Right lobe of liver (tissue), 6 donors: ENCODE results near the gene CTNNBIP1. TPM values are rescaled to one million over a fixed set of nuclear protein-coding genes. Genes with fewer than 3 reads are reported as not detected.
"Not testable (repeated sequence)": the region's sequence is repeated elsewhere in the genome, so short reads cannot be mapped to it uniquely, and the experiment has no call there.

ENCODE experiments used
- ATAC-seq, 4 donors: fragments of 200-7000 bp; cut with Tn5 transposase; one replicate each; pipeline ENCODE4 v1.9.1; 2020; ENCODE audit warnings: mild to moderate bottlenecking in 4 of 4, moderate library complexity in 4 of 4
- DNase-seq, 3 donors: peaks; one replicate each; pipeline ENCODE4 v3.0.0-alpha.2; 2020
- H3K27ac ChIP-seq, 3 donors: fragments of 200-600 bp; one replicate each; pipeline ENCODE4 v1.8.0; 2022
- H3K27me3 ChIP-seq, 2 donors: fragments of 200-600 bp; one replicate each; pipeline ENCODE4 v1.8.0; 2022
- H3K36me3 ChIP-seq, 4 donors: fragments of 200-600 bp; sonication (generic) in 1 of 4; one replicate each; pipeline versions ENCODE4 v1.5.1 to v1.8.0; 2017 to 2022; ENCODE audit warnings: control low read depth in 1 of 4
- H3K4me1 ChIP-seq, 4 donors: fragments of 200-600 bp; sonication (generic) in 1 of 4; one replicate each; pipeline versions ENCODE4 v1.5.1 to v1.8.0; 2017 to 2022; ENCODE audit warnings: control low read depth in 1 of 4
- H3K4me3 ChIP-seq, 3 donors: fragments of 200-600 bp; one replicate each; pipeline ENCODE4 v1.8.0; 2022
- H3K9me3 ChIP-seq, 4 donors: fragments of 200-600 bp; sonication (generic) in 1 of 4; one replicate each; pipeline versions ENCODE4 v1.5.1 to v1.8.0; 2017 to 2022; ENCODE audit warnings: control low read depth in 1 of 4
- CTCF ChIP-seq, 4 donors: fragments of 200-600 bp in 3 of 4; fragments of 450-650 bp in 1 of 4; IDR thresholded peaks; one replicate each; pipeline versions ENCODE4 v1.5.1 to v1.8.0; 2016 to 2022; ENCODE audit warnings: antibody characterized with exemption in 4 of 4, mild to moderate bottlenecking in 2 of 4
- POLR2A ChIP-seq: fragments of 450-650 bp; IDR thresholded peaks from one replicate; pipeline ENCODE4 v1.6.1; 2017; ENCODE audit warnings: antibody characterized with exemption, mild to moderate bottlenecking
- WGBS: methylation state at CpG from one replicate; pipeline ENCODE4 v1.1.6; 2018; ENCODE audit warnings: low coverage, low lambda C conversion rate; ENCODE audit not compliant: insufficient coverage; ENCODE audit errors: missing lambda C conversion rate; 5-methylcytosine and 5-hydroxymethylcytosine counted together
- intact Hi-C, 2 donors: fragments of 100-400 bp; cut with DNase I; formaldehyde crosslinking; loops; one replicate each; pipeline versions ENCODE4 v1.11.2 to v1.14.1; 2022
- total RNA-seq, 6 experiments: library from RNA; depleted of rRNA in 2 of 6; stranded (reverse); fragments of >200 nt in 2 of 6; fragmentation: NEBNext Ultra II Directional in 3 of 6; extraction: Animal tissue kit (Norgen Biotek cat#: 25700) in 3 of 6; gene quantifications; one replicate each; pipeline versions ENCODE4 v1.1.0 to v1.2.4, GENCODE V29; 2016 to 2023
- donor health status: DM: no; HTN: yes; CAD: no.
- donor health status: DM: no; HTN: no; CAD: no.
- donor health status: DM: no; HTN: no; CAD: no.
- donor health status: DM: no; HTN: yes; CAD: no.
- donor health status: DM: no; HTN: yes; CAD: no.

Gene CTNNBIP1
- total RNA-seq, 6 experiments from 2014 or later, result 8.0 to 19.2 (median 10.0) TPM

GRCh38 chr1:9920606-9921005, 10.5 kb upstream of the CTNNBIP1 start:
- no peaks in the 10 kb centered on the region for H3K36me3 ChIP-seq
- WGBS, result 92% methylated on average over 5 of the region's 5 CpGs
- TF ChIP-seq POLR2A (no peak), CTCF (IDR thresholded peaks at IDR 0.05) (no peak)
- ATAC-seq, result no peak
- H3K27ac ChIP-seq, result no peak overlapping the region
- no peaks in the 10 kb centered on the region for H3K4me1 ChIP-seq
- no peaks in the 10 kb centered on the region for H3K27me3 ChIP-seq
- H3K4me3 ChIP-seq, result no peak overlapping the region
- intact Hi-C loops, result no loop called here
- no peaks in the 10 kb centered on the region for H3K9me3 ChIP-seq
- DNase-seq, result no peak

- WGBS, result 82% methylated on average over 1 of the region's 1 CpG
- H3K4me3 ChIP-seq, result no peak overlapping the region
- no peaks in the 10 kb centered on the region for H3K9me3 ChIP-seq
- ATAC-seq (no peak), DNase-seq (no peak)
- no peak overlapping the region for H3K27ac ChIP-seq
- peaks cover 0 to 4% (median 0%) of the 10 kb centered on the region in 4 donors for H3K4me1 ChIP-seq
- intact Hi-C loops, result no loop called here
- H3K36me3 ChIP-seq, result no peaks in the 10 kb centered on the region
- TF ChIP-seq POLR2A, result no peak
- no peak for TF ChIP-seq CTCF (IDR thresholded peaks at IDR 0.05)
- no peaks in the 10 kb centered on the region for H3K27me3 ChIP-seq
These were observed 7.8 kb upstream of the CTNNBIP1 start for GRCh38 chr1:9917901-9918300.

- H3K4me3 ChIP-seq, H3K36me3 ChIP-seq, H3K4me1 ChIP-seq, DNase-seq, intact Hi-C loops, H3K9me3 ChIP-seq, ATAC-seq, H3K27me3 ChIP-seq, H3K27ac ChIP-seq: not testable (repeated sequence)
- 84% methylated on average over 3 of the region's 3 CpGs for WGBS
These were observed 7.4 kb upstream of the CTNNBIP1 start for GRCh38 chr1:9917495-9917894.

GRCh38 chr1:9916452-9916851, 6.4 kb upstream of the CTNNBIP1 start:
- Histone ChIP-seq H3K9me3 (no peaks in the 10 kb centered on the region), H3K27me3 (no peaks in the 10 kb centered on the region), H3K4me1 (peaks cover 0 to 4% (median 0%) of the 10 kb centered on the region in 4 donors), H3K27ac (no peak overlapping the region), H3K4me3 (no peak overlapping the region), H3K36me3 (no peaks in the 10 kb centered on the region)
- intact Hi-C loops, result no loop called here
- 85% methylated on average over 2 of the region's 2 CpGs for WGBS
- DNase-seq, result no peak
- no peak for TF ChIP-seq CTCF (IDR thresholded peaks at IDR 0.05)
- TF ChIP-seq POLR2A, result no peak
- ATAC-seq, result no peak

- Histone ChIP-seq H3K27ac (no peak overlapping the region), H3K9me3 (no peaks in the 10 kb centered on the region), H3K27me3 (no peaks in the 10 kb centered on the region), H3K4me1 (peaks cover 0 to 5% (median 2%) of the 10 kb centered on the region in 4 donors), H3K36me3 (no peaks in the 10 kb centered on the region), H3K4me3 (no peak overlapping the region)
- no peak for ATAC-seq
- no peak for DNase-seq
- intact Hi-C loops, result no loop called here
- 72% methylated on average over 2 of the region's 2 CpGs for WGBS
- TF ChIP-seq POLR2A (no peak), CTCF (IDR thresholded peaks at IDR 0.05) (peak in 2 of 4 donors; percentile 27 to 36)
These were observed 4.5 kb upstream of the CTNNBIP1 start for GRCh38 chr1:9914610-9914937.
